ENCODE results near the gene TBC1D8B.
"Not testable (repeated sequence)": the region's sequence is repeated elsewhere in the genome, so short reads cannot be mapped to it uniquely, and the experiment has no call there.

GRCh38 chrX:106812930-106813329 is 10.5 kb downstream of the TBC1D8B start:
- not testable (repeated sequence) for TF ChIP-seq CTCF (conservative IDR thresholded peaks at IDR 0.05; ENCODE audit: low read length); EZH2phosphoT487 (IDR thresholded peaks at IDR 0.05; ENCODE audit: borderline replicate concordance, low read depth, low read length)

Data from OCI-LY7 (cell line).